CD4-positive, CD25-positive, alpha-beta regulatory T cell (primary cell): Measurements from ENCODE around the gene MTG1. TPM values are rescaled to one million over a fixed set of nuclear protein-coding genes. Genes with fewer than 3 reads are reported as not detected.
A peak's percentile ranks its signal among the peaks of the same experiment; 100 is the strongest.
"Not testable (repeated sequence)": the region's sequence is repeated elsewhere in the genome, so short reads cannot be mapped to it uniquely, and the experiment has no call there.

Experiments used
- ATAC-seq, 2 donors: fragments of 150-1000 bp; cut with Tn5 transposase; one replicate each; pipeline ENCODE4 v1.10.0; 2021; ENCODE audit warnings: low read depth in 2 of 2, moderate number of reproducible peaks in 2 of 2, moderate library complexity in 1 of 2
- DNase-seq, 3 donors: peaks; one replicate each; pipeline versions ENCODE4 v3.0.0 to v3.0.0-alpha.2; 2012 to 2022; ENCODE audit warnings: mixed read lengths in 1 of 3
- H3K27ac ChIP-seq: one replicate; pipeline ENCODE4 v1.7.0; 2013; ENCODE audit warnings: mild to moderate bottlenecking, low read length; ENCODE audit not compliant: insufficient read depth, poor library complexity, severe bottlenecking
- H3K27me3 ChIP-seq: one replicate; pipeline ENCODE4 v1.7.0; 2013; ENCODE audit warnings: low read length; ENCODE audit not compliant: control insufficient read depth, insufficient read depth
- H3K36me3 ChIP-seq: one replicate; pipeline ENCODE4 v1.7.0; 2013; ENCODE audit warnings: mild to moderate bottlenecking, low read length, moderate library complexity; ENCODE audit not compliant: control insufficient read depth, insufficient read depth
- H3K4me1 ChIP-seq: 2 replicates; pipeline ENCODE4 v1.7.0; 2013; ENCODE audit warnings: mild to moderate bottlenecking, low read length; ENCODE audit not compliant: insufficient read depth, control insufficient read depth, poor library complexity, severe bottlenecking
- H3K4me3 ChIP-seq: one replicate; pipeline ENCODE4 v1.7.0; 2013; ENCODE audit warnings: low read depth, mild to moderate bottlenecking, low read length, moderate library complexity
- H3K9me3 ChIP-seq, 2 experiments: 1 replicate in 1 of 2; 2 replicates in 1 of 2; pipeline ENCODE4 v1.7.0; 2013; ENCODE audit warnings: low read length in 2 of 2, mild to moderate bottlenecking in 1 of 2, moderate library complexity in 1 of 2; ENCODE audit not compliant: control insufficient read depth in 2 of 2
- H3K27ac Mint-ChIP-seq, 3 donors: one replicate each; pipeline ENCODE4 v1.8.0; 2020 to 2022; ENCODE audit warnings: mild to moderate bottlenecking in 3 of 3, mixed read lengths in 3 of 3, moderate library complexity in 2 of 3
- H3K27me3 Mint-ChIP-seq: one replicate; pipeline ENCODE4 v1.8.0; 2022; ENCODE audit warnings: mild to moderate bottlenecking, mixed read lengths
- H3K36me3 Mint-ChIP-seq: one replicate; pipeline ENCODE4 v1.8.0; 2020; ENCODE audit warnings: mixed read lengths
- H3K4me1 Mint-ChIP-seq, 4 donors: one replicate each; pipeline ENCODE4 v1.8.0; 2020 to 2022; ENCODE audit warnings: mixed read lengths in 4 of 4, mild to moderate bottlenecking in 1 of 4
- H3K4me3 Mint-ChIP-seq, 4 donors: one replicate each; pipeline ENCODE4 v1.8.0; 2020 to 2022; ENCODE audit warnings: mild to moderate bottlenecking in 4 of 4, mixed read lengths in 4 of 4, moderate library complexity in 3 of 4
- H3K9me3 Mint-ChIP-seq, 7 donors: one replicate each; pipeline ENCODE4 v1.8.0; 2020 to 2022; ENCODE audit warnings: mixed read lengths in 7 of 7, mild to moderate bottlenecking in 3 of 7, moderate library complexity in 2 of 7
- polyA plus RNA-seq, 4 donors: library from polyadenylated mRNA; unstranded; fragments of 300-500 nt; fragmentation: Illumina TruSeq; gene quantifications; one replicate each; pipeline ENCODE4 v1.2.3, GENCODE V29; 2021
- total RNA-seq: library from RNA; stranded (reverse); gene quantifications from one replicate; pipeline ENCODE4 v1.2.3, GENCODE V29; 2022

Gene MTG1
- total and polyA plus RNA-seq, 5 donors from 2014 or later, result 36.7 to 60.8 (median 37.6) TPM

GRCh38 chr10:133361773-133362441 lies 32.0 kb upstream of the MTG1 start:
- Mint-ChIP-seq H3K27me3 (no peaks in the 10 kb centered on the region), H3K4me1 (peaks cover 0 to 16% (median 7%) of the 10 kb centered on the region in 4 donors), H3K9me3 (no peaks in the 10 kb centered on the region), H3K36me3 (peaks cover 21% of the 10 kb centered on the region), H3K4me3 (peak overlapping the region; percentile 36 to 69 (median 51)), H3K27ac (peak overlapping the region; percentile 42 to 88 (median 87))
- H3K4me3 ChIP-seq, result peak overlapping the region; percentile 6
- ATAC-seq, result no peak
- H3K36me3 ChIP-seq, result peaks cover 9% of the 10 kb centered on the region
- H3K27me3 ChIP-seq, result no peaks in the 10 kb centered on the region
- peaks cover 8% of the 10 kb centered on the region for H3K4me1 ChIP-seq
- H3K9me3 ChIP-seq, result no peaks in the 10 kb centered on the region
- H3K27ac ChIP-seq, result peak overlapping the region; percentile 23
- DNase-seq, result no peak

DNA sequence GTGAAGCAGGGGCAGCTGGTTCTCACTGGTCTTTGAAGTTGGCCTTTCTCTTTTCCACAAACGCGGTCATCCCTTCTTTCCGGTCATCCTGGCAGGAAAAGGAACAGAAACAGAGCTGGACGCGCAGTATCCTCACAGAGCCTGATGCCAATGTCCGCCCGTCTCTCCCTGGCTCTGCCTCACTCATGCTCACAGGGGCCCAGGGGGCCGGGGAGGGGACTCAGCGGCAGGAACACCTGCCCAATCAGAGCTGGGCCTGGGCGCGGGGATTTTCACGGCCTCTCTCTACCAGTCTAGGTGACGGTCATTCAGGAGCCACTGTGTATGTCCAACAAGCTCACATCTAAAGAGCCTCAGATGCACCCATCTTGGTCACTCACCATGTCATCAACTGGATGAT lies 31.1 kb upstream of the MTG1 start:
- Histone ChIP-seq H3K4me3 (no peak overlapping the region), H3K27me3 (no peaks in the 10 kb centered on the region), H3K27ac (no peak overlapping the region), H3K9me3 (no peaks in the 10 kb centered on the region), H3K36me3 (peaks cover 11% of the 10 kb centered on the region), H3K4me1 (no peaks in the 10 kb centered on the region)
- ATAC-seq (no peak), DNase-seq (no peak)
- no peaks in the 10 kb centered on the region for H3K27me3 Mint-ChIP-seq
- peaks cover 21% of the 10 kb centered on the region for H3K36me3 Mint-ChIP-seq
- no peaks in the 10 kb centered on the region for H3K9me3 Mint-ChIP-seq
- peaks cover 0 to 14% (median 7%) of the 10 kb centered on the region in 4 donors for H3K4me1 Mint-ChIP-seq
- no peak overlapping the region for H3K27ac Mint-ChIP-seq
- no peak overlapping the region for H3K4me3 Mint-ChIP-seq

DNA sequence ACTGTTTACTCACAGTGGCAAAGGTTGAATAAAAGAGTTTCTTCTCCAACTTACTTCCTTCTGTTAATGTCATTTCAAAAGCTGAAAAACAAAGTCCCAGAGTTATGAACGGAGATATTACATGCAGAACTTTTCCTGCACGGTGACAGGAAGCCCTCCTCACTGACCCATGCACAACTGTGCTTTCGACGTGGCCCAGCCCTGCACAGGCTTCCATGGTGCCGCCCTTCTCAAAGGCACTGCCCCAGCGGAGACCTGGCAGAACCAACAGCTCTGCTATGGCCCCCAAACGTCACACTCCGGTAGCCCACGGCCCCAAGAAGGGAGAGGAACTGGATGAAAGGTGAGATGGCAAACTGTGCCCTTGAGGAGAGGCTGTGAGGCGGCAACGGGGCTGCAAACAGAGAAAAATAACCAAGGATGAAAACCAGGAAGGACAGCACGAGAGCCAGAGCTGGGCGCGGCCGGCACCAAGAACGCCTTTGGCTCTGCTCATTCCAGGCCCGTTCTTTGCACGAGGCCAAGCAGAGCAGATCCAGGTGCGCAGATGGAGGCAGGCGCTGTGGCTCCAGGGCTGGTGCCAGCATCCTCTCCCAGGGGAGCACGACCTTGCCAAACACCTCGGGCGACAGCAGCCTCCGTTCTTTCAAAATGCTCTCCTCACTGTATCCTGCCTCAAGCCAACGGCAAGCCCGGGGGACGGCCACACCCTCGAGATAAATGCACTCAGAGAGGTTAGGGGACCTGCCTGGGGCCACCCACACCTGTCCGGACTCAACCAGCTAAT lies 29.1 kb upstream of the MTG1 start:
- DNase-seq, result no peak
- no peaks in the 10 kb centered on the region for H3K4me1 ChIP-seq
- H3K36me3 Mint-ChIP-seq, result peaks cover 29% of the 10 kb centered on the region
- no peak overlapping the region for H3K4me3 Mint-ChIP-seq
- no peaks in the 10 kb centered on the region for H3K9me3 Mint-ChIP-seq
- no peak overlapping the region for H3K27ac ChIP-seq
- no peak overlapping the region for H3K27ac Mint-ChIP-seq
- no peak for ATAC-seq
- peaks cover 0 to 14% (median 7%) of the 10 kb centered on the region in 4 donors for H3K4me1 Mint-ChIP-seq
- H3K4me3 ChIP-seq, result no peak overlapping the region
- H3K9me3 ChIP-seq, result no peaks in the 10 kb centered on the region
- no peaks in the 10 kb centered on the region for H3K27me3 Mint-ChIP-seq
- peaks cover 27% of the 10 kb centered on the region for H3K36me3 ChIP-seq
- H3K27me3 ChIP-seq, result no peaks in the 10 kb centered on the region

GRCh38 chr10:133365461-133366129 lies 28.4 kb upstream of the MTG1 start:
- no peaks in the 10 kb centered on the region for H3K9me3 ChIP-seq
- peaks cover 29% of the 10 kb centered on the region for H3K36me3 Mint-ChIP-seq
- no peak overlapping the region for H3K4me3 ChIP-seq
- DNase-seq (no peak), ATAC-seq (no peak)
- H3K4me3 Mint-ChIP-seq, result no peak overlapping the region
- no peak overlapping the region for H3K27ac ChIP-seq
- H3K36me3 ChIP-seq, result peaks cover 33% of the 10 kb centered on the region
- peaks cover 0 to 14% (median 4%) of the 10 kb centered on the region in 4 donors for H3K4me1 Mint-ChIP-seq
- H3K9me3 Mint-ChIP-seq, result no peaks in the 10 kb centered on the region
- no peak overlapping the region for H3K27ac Mint-ChIP-seq
- no peaks in the 10 kb centered on the region for H3K27me3 ChIP-seq
- no peaks in the 10 kb centered on the region for H3K4me1 ChIP-seq
- H3K27me3 Mint-ChIP-seq, result no peaks in the 10 kb centered on the region

- no peaks in the 10 kb centered on the region for H3K9me3 ChIP-seq
- no peaks in the 10 kb centered on the region for H3K4me1 ChIP-seq
- Mint-ChIP-seq H3K4me3 (no peak overlapping the region), H3K27ac (no peak overlapping the region), H3K27me3 (no peaks in the 10 kb centered on the region), H3K4me1 (peaks cover 0 to 11% (median 4%) of the 10 kb centered on the region in 4 donors), H3K9me3 (no peaks in the 10 kb centered on the region), H3K36me3 (peaks cover 29% of the 10 kb centered on the region)
- peaks cover 33% of the 10 kb centered on the region for H3K36me3 ChIP-seq
- H3K27me3 ChIP-seq, result no peaks in the 10 kb centered on the region
- H3K4me3 ChIP-seq, result no peak overlapping the region
- DNase-seq, result no peak
- ATAC-seq, result no peak
- H3K27ac ChIP-seq, result no peak overlapping the region
Measured at GRCh38 chr10:133366130-133366478, 27.9 kb upstream of the MTG1 start.

- peaks cover 25% of the 10 kb centered on the region for H3K36me3 Mint-ChIP-seq
- H3K27ac Mint-ChIP-seq, result no peak overlapping the region
- H3K4me1 Mint-ChIP-seq, result peaks cover 0 to 7% (median 1%) of the 10 kb centered on the region in 4 donors
- no peaks in the 10 kb centered on the region for H3K27me3 Mint-ChIP-seq
- no peaks in the 10 kb centered on the region for H3K27me3 ChIP-seq
- H3K4me3 ChIP-seq, result no peak overlapping the region
- no peak for ATAC-seq
- peaks cover 33% of the 10 kb centered on the region for H3K36me3 ChIP-seq
- no peak overlapping the region for H3K27ac ChIP-seq
- no peak for DNase-seq
- no peaks in the 10 kb centered on the region for H3K4me1 ChIP-seq
- H3K9me3 Mint-ChIP-seq, result no peaks in the 10 kb centered on the region
- no peaks in the 10 kb centered on the region for H3K9me3 ChIP-seq
- no peak overlapping the region for H3K4me3 Mint-ChIP-seq
Measured at GRCh38 chr10:133366751-133367150, 27.2 kb upstream of the MTG1 start.

DNA sequence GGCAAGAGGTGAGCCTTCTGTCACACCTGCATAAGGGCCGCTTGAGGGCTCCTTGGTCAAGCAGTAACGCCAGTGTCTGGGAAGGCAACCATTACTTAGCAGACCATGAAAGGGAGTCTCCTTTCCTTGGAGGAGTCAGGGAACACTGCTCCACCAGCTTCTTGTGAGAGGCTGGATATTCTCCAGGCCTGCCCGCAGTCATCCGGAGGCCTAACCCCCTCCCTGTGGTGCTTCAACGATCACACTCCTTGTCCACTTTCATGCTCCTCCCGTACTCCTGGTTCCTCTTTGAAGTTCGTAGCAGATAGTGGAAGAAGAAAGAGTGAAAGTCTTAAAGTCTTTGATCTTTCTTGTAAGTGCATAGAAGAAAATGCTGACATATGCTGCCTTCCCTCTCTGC lies 26.5 kb upstream of the MTG1 start:
- H3K4me3 ChIP-seq, H3K27ac ChIP-seq, H3K9me3 ChIP-seq, ATAC-seq, H3K4me1 ChIP-seq, H3K27me3 Mint-ChIP-seq, H3K4me3 Mint-ChIP-seq, H3K27me3 ChIP-seq, H3K9me3 Mint-ChIP-seq, H3K27ac Mint-ChIP-seq, H3K4me1 Mint-ChIP-seq, DNase-seq: not testable (repeated sequence)
- H3K36me3 ChIP-seq, result peaks cover 33% of the 10 kb centered on the region
- H3K36me3 Mint-ChIP-seq, result peaks cover 18% of the 10 kb centered on the region
